ENCODE results near the gene THSD4. TPM values are rescaled to one million over a fixed set of nuclear protein-coding genes. Genes with fewer than 3 reads are reported as not detected.

The THSD4 gene
- total and polyA plus RNA-seq, 2 of the 8 experiments (the other 6 are each of a cell fraction or from before 2014, with no cell fraction given), result 2.5 to 6.2 TPM

DNA sequence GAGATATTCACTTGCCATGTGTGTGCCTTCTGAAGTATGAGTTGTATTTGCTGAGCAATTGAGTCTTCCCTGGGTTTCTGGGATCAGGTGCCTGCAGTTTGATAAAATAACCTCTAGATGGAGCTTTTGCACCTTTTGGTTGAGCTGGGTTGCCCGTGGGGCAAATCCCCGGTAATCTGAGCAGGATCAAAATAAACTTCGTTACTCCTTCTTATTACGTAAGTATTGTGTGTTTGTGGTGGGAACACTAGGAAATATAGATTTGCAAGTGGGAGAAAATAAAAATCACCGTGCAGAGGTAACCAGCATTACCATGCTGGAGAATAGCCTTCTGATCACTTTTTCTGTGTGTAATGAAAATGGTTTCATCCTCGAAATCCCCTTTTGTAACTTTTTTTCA lies 417.7 kb downstream of the THSD4 start:
- peak; percentile 22; the same call in 1 of the 2 replicates for TF ChIP-seq CEBPB (IDR thresholded peaks at IDR 0.05; ENCODE audit: low read depth, low read length)
- TF ChIP-seq RAD21 (IDR thresholded peaks at IDR 0.05 in 1 of 2, conservative IDR thresholded peaks at IDR 0.05 in 1 of 2; ENCODE audit: low read depth in 2 of 2, low read length in 2 of 2), result peak; percentile 90 to 94
- TF ChIP-seq EP300 (IDR thresholded peaks at IDR 0.05; ENCODE audit: borderline replicate concordance in 1 of 2, low read depth in 2 of 2, low read length in 2 of 2), result no peak; a peak in 1 of 3 replicates
- TF ChIP-seq, protein P1, sequence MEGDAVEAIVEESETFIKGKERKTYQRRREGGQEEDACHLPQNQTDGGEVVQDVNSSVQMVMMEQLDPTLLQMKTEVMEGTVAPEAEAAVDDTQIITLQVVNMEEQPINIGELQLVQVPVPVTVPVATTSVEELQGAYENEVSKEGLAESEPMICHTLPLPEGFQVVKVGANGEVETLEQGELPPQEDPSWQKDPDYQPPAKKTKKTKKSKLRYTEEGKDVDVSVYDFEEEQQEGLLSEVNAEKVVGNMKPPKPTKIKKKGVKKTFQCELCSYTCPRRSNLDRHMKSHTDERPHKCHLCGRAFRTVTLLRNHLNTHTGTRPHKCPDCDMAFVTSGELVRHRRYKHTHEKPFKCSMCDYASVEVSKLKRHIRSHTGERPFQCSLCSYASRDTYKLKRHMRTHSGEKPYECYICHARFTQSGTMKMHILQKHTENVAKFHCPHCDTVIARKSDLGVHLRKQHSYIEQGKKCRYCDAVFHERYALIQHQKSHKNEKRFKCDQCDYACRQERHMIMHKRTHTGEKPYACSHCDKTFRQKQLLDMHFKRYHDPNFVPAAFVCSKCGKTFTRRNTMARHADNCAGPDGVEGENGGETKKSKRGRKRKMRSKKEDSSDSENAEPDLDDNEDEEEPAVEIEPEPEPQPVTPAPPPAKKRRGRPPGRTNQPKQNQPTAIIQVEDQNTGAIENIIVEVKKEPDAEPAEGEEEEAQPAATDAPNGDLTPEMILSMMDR (IDR thresholded peaks at IDR 0.05; ENCODE audit: control extremely low read depth in 1 of 3, insufficient read depth in 1 of 3, low read depth in 1 of 3, low read length in 3 of 3), result peak; percentile 18 to 89 (median 81)
- no peak for TF ChIP-seq POLR2AphosphoS5 (IDR thresholded peaks at IDR 0.05; ENCODE audit: low read depth, low read length)
- Histone ChIP-seq H4K8ac (ENCODE audit: extremely low read depth, insufficient read depth, low read length) (no peak overlapping the region), H3K27ac (ENCODE audit: low read depth, low read length) (no peak overlapping the region), H2BK20ac (ENCODE audit: low read length) (no peak overlapping the region), H4K20me1 (replicated peaks in 1 of 2; ENCODE audit: control insufficient read depth in 1 of 2, insufficient read depth in 2 of 2, low read length in 2 of 2) (no peaks in the 10 kb centered on the region), H3K36me3 (ENCODE audit: control insufficient read depth in 2 of 4, insufficient read depth in 4 of 4, low read length in 3 of 4) (no peaks in the 10 kb centered on the region), H2BK15ac (ENCODE audit: low read length) (no peak overlapping the region), H4K91ac (replicated peaks; ENCODE audit: insufficient read length, low read length) (no peak overlapping the region), H2AFZ (ENCODE audit: low read length) (no peak overlapping the region), H3K9ac (replicated peaks in 1 of 4; ENCODE audit: extremely low read depth in 1 of 4, low read depth in 3 of 4, low read length in 3 of 4) (no peak overlapping the region), H3K23me2 (ENCODE audit: low read depth, low read length) (no peaks in the 10 kb centered on the region), H4K5ac (ENCODE audit: insufficient read length, low read depth, low read length) (no peak overlapping the region), H3K56ac (replicated peaks; ENCODE audit: insufficient read length, low read depth, low read length) (no peak overlapping the region), H3K23ac (ENCODE audit: insufficient read length) (no peak overlapping the region), H3K9me3 (ENCODE audit: insufficient read depth in 2 of 2, low read depth in 1 of 2, low read length in 1 of 2) (no peaks in the 10 kb centered on the region), H3K27me3 (replicated peaks in 1 of 4; ENCODE audit: control insufficient read depth in 3 of 4, extremely low read depth in 1 of 4, insufficient read depth in 3 of 4, low read length in 3 of 4) (no peaks in the 10 kb centered on the region), H3K4me2 (ENCODE audit: insufficient read depth in 1 of 2, low read depth in 2 of 2, low read length in 2 of 2) (no peak overlapping the region), H3K79me1 (ENCODE audit: low read depth, low read length) (no peaks in the 10 kb centered on the region), H3K18ac (ENCODE audit: extremely low read depth, low read length) (no peak overlapping the region), H2BK5ac (ENCODE audit: low read depth, low read length) (no peak overlapping the region), H2BK12ac (ENCODE audit: low read depth, low read length) (no peak overlapping the region), H3K4me1 (replicated peaks in 1 of 4; ENCODE audit: control insufficient read depth in 3 of 4, insufficient read depth in 4 of 4, low read length in 3 of 4) (no peaks in the 10 kb centered on the region), H3K79me2 (ENCODE audit: control insufficient read depth in 1 of 2, insufficient read depth in 2 of 2, low read length in 2 of 2) (no peaks in the 10 kb centered on the region), H3K4me3 (ENCODE audit: extremely low read depth in 1 of 4, insufficient read depth in 2 of 4, low read depth in 3 of 4, low read length in 4 of 4) (no peak overlapping the region), H3K14ac (ENCODE audit: insufficient read length) (no peak overlapping the region), H2AK5ac (ENCODE audit: low read depth, low read length) (no peak overlapping the region), H2BK120ac (replicated peaks; ENCODE audit: low read depth, low read length) (no peak overlapping the region), H3K4ac (replicated peaks; ENCODE audit: insufficient read length, low read depth, low read length) (no peak overlapping the region)
- POLR2A ChIA-PET (ENCODE audit: partially characterized antibody), result no interaction called here
- 67% methylated on average over 6 of the region's 6 CpGs; no CpG with 5 or more reads in 1 of the 2 experiments for WGBS, 2 experiments (ENCODE audit: extremely low coverage in 1 of 2, insufficient coverage in 1 of 2, insufficient read length in 1 of 2, insufficient replicate concordance in 2 of 2, low coverage in 1 of 2, low lambda C conversion rate in 2 of 2, missing lambda C conversion rate in 1 of 2)
- CTCF ChIA-PET (ENCODE audit: partially characterized antibody), result interaction anchor here (0.6 to 6.7 kb wide), 23 partner anchors 9 to 268 kb away, joined by 3 to 33 read pairs (median 4); no protein-coding TSS in a partner anchor
- DNase-seq (ENCODE audit: low read depth in 1 of 2, low spot score in 2 of 2) (peak in 1 of 2 experiments; percentile 27), FAIRE-seq (peak; percentile 96)

Data from H1 (cell line).